ENCODE results near the gene LRRC66. TPM values are rescaled to one million over a fixed set of nuclear protein-coding genes. Genes with fewer than 3 reads are reported as not detected.

LRRC66 gene
- total and polyA plus RNA-seq, 8 donors, result 0.17 to 0.43 (median 0.37) TPM

DNA sequence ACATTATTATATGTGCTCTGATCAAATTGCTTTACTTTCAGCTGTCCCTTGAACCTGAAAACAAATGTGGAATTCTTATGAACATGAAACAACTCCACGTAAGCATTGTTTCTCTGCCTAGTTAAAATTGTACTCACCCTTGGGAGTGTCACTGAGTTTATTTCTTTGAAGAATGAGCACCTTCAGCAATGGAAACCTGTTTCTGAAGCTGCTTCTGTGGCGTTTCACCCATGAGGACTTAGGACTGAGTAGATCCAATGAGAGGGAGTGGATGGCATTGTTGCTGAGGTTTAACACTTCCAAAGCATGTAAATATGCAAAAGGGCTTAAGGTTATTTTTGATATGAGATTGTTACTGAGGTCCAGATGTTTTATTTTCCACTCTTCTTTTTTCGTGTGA, 3.2 kb downstream of the LRRC66 start:
- H3K9me3 ChIP-seq, result no peaks in the 10 kb centered on the region
- no peak overlapping the region for H3K27ac ChIP-seq
- no peak for ATAC-seq

DNA sequence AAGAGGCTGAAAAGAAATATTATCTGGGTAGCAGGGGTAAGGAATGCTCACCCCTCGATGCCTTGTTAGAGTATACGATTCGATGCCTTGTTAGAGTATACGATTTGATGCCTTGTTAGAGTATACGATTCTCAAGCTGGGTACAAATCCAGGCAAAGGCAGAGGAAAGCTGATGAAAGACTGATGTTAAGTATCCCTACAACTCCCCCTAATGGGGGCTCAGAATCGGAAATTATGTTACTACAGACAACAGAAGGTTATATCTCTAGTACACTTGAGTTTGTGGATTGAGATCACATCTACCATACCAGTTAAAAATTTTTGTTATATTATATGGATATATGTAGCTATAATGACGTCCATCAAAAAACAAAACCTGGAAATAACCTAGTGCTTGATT, 4.8 kb downstream of the LRRC66 start:
- Histone ChIP-seq H3K27me3 (no peaks in the 10 kb centered on the region), H3K36me3 (no peaks in the 10 kb centered on the region), H3K27ac (no peak overlapping the region), H3K9me3 (no peaks in the 10 kb centered on the region), H3K4me1 (no peaks in the 10 kb centered on the region), H3K4me3 (no peak overlapping the region)
- no peak for DNase-seq
- intact Hi-C loops (cut with DNase I), result no loop called here
- TF ChIP-seq, protein P1, sequence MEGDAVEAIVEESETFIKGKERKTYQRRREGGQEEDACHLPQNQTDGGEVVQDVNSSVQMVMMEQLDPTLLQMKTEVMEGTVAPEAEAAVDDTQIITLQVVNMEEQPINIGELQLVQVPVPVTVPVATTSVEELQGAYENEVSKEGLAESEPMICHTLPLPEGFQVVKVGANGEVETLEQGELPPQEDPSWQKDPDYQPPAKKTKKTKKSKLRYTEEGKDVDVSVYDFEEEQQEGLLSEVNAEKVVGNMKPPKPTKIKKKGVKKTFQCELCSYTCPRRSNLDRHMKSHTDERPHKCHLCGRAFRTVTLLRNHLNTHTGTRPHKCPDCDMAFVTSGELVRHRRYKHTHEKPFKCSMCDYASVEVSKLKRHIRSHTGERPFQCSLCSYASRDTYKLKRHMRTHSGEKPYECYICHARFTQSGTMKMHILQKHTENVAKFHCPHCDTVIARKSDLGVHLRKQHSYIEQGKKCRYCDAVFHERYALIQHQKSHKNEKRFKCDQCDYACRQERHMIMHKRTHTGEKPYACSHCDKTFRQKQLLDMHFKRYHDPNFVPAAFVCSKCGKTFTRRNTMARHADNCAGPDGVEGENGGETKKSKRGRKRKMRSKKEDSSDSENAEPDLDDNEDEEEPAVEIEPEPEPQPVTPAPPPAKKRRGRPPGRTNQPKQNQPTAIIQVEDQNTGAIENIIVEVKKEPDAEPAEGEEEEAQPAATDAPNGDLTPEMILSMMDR (IDR thresholded peaks at IDR 0.05), result no peak
- ATAC-seq, result no peak

More for the DNA sequence above, 3.2 kb downstream of the LRRC66 start:
- intact Hi-C loops (cut with DNase I), result no loop called here
- H3K27me3 ChIP-seq, result no peaks in the 10 kb centered on the region
- no peaks in the 10 kb centered on the region for H3K4me1 ChIP-seq
- TF ChIP-seq, protein P1 (IDR thresholded peaks at IDR 0.05), result no peak
- DNase-seq, result no peak
- H3K4me3 ChIP-seq, result no peak overlapping the region
- H3K36me3 ChIP-seq, result no peaks in the 10 kb centered on the region

DNA sequence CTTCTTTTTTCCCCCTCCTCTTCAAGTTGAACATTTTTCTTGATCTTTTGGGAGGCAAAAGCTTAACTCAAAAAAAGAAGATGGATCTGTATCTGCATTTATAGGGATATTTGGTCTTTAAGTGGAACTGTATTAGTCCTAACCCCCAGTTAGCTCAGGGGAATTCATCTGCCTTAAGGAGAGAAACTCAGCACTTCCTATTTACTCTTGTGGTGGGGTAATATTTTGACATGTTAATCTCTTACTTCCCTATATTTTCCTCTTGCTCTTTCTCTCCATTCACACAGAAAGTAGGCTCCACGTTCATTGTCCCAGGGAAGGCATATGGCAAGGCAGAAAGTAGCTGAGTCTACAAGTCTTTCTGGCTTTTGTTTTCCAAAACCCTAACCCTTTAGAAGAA, 5.3 kb downstream of the LRRC66 start:
- DNase-seq (no peak), ATAC-seq (no peak)
- intact Hi-C loops (cut with DNase I), result no loop called here

DNA sequence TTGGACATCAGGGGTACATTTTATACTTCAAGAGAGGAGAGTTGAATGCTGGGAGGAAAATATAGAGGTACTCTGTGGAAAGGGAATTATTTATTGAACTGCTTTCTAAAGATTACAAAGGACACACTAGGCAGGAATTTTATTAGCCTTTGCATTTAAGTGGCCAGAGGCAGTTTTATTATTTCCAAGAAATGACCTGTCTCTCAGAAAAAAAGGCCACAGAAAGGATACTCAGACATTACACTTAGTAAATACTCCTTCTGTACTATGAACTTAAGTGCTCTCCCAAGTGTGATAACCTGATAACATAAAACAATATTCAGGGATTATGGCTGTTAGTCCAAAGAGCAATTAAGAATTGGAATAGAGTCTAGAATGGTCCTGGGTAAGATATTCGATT, 7.5 kb downstream of the LRRC66 start:
- intact Hi-C loops (cut with DNase I), result no loop called here
- no peaks in the 10 kb centered on the region for H3K9me3 ChIP-seq
- no peaks in the 10 kb centered on the region for H3K36me3 ChIP-seq
- ATAC-seq, result no peak
- TF ChIP-seq, protein P1 (IDR thresholded peaks at IDR 0.05), result no peak
- H3K4me3 ChIP-seq, result no peak overlapping the region
- no peaks in the 10 kb centered on the region for H3K4me1 ChIP-seq
- no peak for DNase-seq
- H3K27me3 ChIP-seq, result no peaks in the 10 kb centered on the region
- no peak overlapping the region for H3K27ac ChIP-seq

More for the DNA sequence above, 5.3 kb downstream of the LRRC66 start:
- Histone ChIP-seq H3K27me3 (no peaks in the 10 kb centered on the region), H3K4me1 (no peaks in the 10 kb centered on the region), H3K27ac (no peak overlapping the region), H3K9me3 (no peaks in the 10 kb centered on the region), H3K4me3 (no peak overlapping the region), H3K36me3 (no peaks in the 10 kb centered on the region)
- TF ChIP-seq, protein P1 (IDR thresholded peaks at IDR 0.05), result no peak

DNA sequence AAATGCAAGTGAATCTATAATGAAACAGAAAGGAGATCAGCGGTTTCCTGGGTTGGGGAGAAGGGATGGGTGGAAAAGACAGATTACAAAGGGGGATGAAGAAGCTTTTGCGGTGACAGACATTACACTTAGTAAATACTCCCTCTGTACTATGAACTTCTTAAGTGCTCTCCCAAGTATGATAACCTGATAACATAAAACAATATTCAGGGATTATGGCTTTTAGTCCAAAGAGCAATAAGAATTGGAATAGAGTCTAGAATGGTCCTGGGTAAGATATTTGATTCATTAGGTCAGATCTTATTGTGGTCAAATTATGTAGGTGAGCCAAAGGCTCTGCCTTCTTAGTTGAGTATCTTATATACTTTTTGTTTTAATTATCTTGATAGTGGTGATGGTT, 9.2 kb downstream of the LRRC66 start:
- Histone ChIP-seq H3K27me3 (no peaks in the 10 kb centered on the region), H3K4me3 (no peak overlapping the region), H3K36me3 (no peaks in the 10 kb centered on the region), H3K9me3 (no peaks in the 10 kb centered on the region), H3K4me1 (no peaks in the 10 kb centered on the region), H3K27ac (no peak overlapping the region)
- TF ChIP-seq, protein P1 (IDR thresholded peaks at IDR 0.05), result no peak
- intact Hi-C loops (cut with DNase I), result no loop called here
- DNase-seq (no peak), ATAC-seq (no peak)

Measured in left lung (tissue), 10 donors.